Kidney epithelial cell (primary cell): ENCODE measurements around the gene CHMP6. TPM values are rescaled to one million over a fixed set of nuclear protein-coding genes. Genes with fewer than 3 reads are reported as not detected.
A peak's percentile ranks its signal among the peaks of the same experiment; 100 is the strongest.

ENCODE experiments used
- DNase-seq: peaks from one replicate; pipeline ENCODE4 v3.0.0-alpha.2; 2010; ENCODE audit warnings: low read depth
- H3K27me3 ChIP-seq: 2 replicates; pipeline ENCODE4 v1.6.0; 2011; ENCODE audit warnings: low read length; ENCODE audit not compliant: control insufficient read depth, insufficient read depth
- H3K36me3 ChIP-seq: 2 replicates; pipeline ENCODE4 v1.5.1; 2011; ENCODE audit warnings: low read length; ENCODE audit not compliant: control insufficient read depth, insufficient read depth
- H3K4me3 ChIP-seq: 2 replicates; pipeline ENCODE4 v1.5.1; 2011; ENCODE audit warnings: low read depth, mild to moderate bottlenecking, control low read depth, low read length
- CTCF ChIP-seq: IDR thresholded peaks from 2 replicates; pipeline ENCODE4 v1.5.1; 2011; ENCODE audit warnings: mild to moderate bottlenecking, moderate library complexity, low read length, control low read depth, inconsistent platforms; ENCODE audit not compliant: insufficient read depth, poor library complexity, severe bottlenecking
- total RNA-seq: library from RNA; depleted of rRNA; stranded (reverse); fragments of >200 nt; gene quantifications from 2 replicates; pipeline ENCODE4 v1.2.3, GENCODE V29; 2015

CHMP6 gene
- total RNA-seq, 1 donor from 2014 or later = 26.6 TPM

GRCh38 chr17:81032641-81033480 is 41.2 kb downstream of the CHMP6 start:
- Histone ChIP-seq H3K27me3 (peaks cover 7% of the 10 kb centered on the region), H3K36me3 (no peaks in the 10 kb centered on the region), H3K4me3 (no peak overlapping the region)
- DNase-seq = no peak
- TF ChIP-seq CTCF = no peak

GRCh38 chr17:81033535-81034167 is 42.0 kb downstream of the CHMP6 start:
- H3K27me3 ChIP-seq = no peaks in the 10 kb centered on the region
- H3K4me3 ChIP-seq = peak overlapping the region; percentile 61
- H3K36me3 ChIP-seq = no peaks in the 10 kb centered on the region
- no peak for TF ChIP-seq CTCF
- no peak for DNase-seq

- TF ChIP-seq CTCF = no peak
- no peaks in the 10 kb centered on the region for H3K27me3 ChIP-seq
- H3K36me3 ChIP-seq = no peaks in the 10 kb centered on the region
- peak overlapping the region; percentile 61 for H3K4me3 ChIP-seq
- DNase-seq = no peak
Observed at GRCh38 chr17:81034168-81034777, 42.6 kb downstream of the CHMP6 start.

- DNase-seq = no peak
- TF ChIP-seq CTCF = no peak
- H3K27me3 ChIP-seq = no peaks in the 10 kb centered on the region
- no peaks in the 10 kb centered on the region for H3K36me3 ChIP-seq
- peak within 1 kb of the TSS; percentile 71 for H3K4me3 ChIP-seq
Observed at GRCh38 chr17:81034779-81035520, 43.3 kb downstream of the CHMP6 start, which contains the start of gene BAIAP2. TSS of gene BAIAP2 (plus strand) at chr17:81035151. CDS start at chr17:81035255, 104 bp downstream.

- peak overlapping the region; percentile 71 for H3K4me3 ChIP-seq
- H3K36me3 ChIP-seq = no peaks in the 10 kb centered on the region
- DNase-seq = no peak
- no peaks in the 10 kb centered on the region for H3K27me3 ChIP-seq
- no peak for TF ChIP-seq CTCF
Observed at GRCh38 chr17:81035521-81036196, 44.0 kb downstream of the CHMP6 start.
